ENCODE data around the gene GYPB.
"Not testable (repeated sequence)": the region's sequence is repeated elsewhere in the genome, so short reads cannot be mapped to it uniquely, and the experiment has no call there.

GYPB gene

DNA sequence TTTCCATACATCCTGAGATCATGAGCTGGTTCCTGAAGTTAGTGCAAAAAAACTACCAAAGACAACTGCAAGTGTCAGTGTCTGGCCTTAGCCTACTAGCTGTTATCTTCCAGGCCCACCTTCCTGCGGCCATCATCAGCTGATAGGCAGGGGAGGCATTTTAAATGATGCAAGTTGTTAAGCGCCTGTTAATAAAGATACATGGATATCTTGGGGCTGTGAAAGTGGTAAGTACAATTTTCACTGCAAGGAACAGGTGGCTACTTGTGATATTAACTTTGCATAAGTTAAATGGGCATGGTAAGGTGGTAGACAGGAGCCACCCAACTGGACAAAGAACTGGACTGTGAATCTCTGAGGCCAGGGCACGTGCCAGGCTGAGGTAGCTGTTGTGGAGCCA is at the start of gene GYPB:
Gene GYPB (minus strand): TSS at position 104 of the 400 bp plus-strand sequence. CDS start 93 bp downstream, at position 11.
- not testable (repeated sequence) for H3K27me3 ChIP-seq (ENCODE audit: insufficient read depth, low read length); H3K4me1 ChIP-seq (ENCODE audit: insufficient read depth, low read length); H3K36me3 ChIP-seq (ENCODE audit: insufficient read depth, low read length)

DNA sequence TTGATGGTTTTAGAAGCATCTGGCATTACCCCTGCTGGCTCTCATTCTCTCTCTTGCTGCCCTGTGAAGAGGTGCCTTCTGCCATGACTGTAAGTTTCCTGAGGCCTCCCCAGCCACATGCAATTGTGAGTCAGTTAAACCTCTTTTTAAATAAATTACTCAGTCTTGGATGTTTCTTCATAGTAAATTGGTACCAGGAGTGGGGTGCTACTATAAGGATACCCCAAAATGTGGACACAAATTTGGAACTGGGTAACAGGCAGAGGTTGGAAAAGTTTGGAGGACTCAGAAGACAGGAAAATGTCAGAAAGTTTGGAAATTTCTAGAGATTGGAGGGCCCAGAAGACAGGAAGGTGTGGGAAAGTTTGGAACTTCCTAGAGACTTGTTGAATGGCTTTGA is 42.4 kb upstream of the GYPB start:
- H3K9me3 ChIP-seq (ENCODE audit: low read length); H3K27me3 ChIP-seq (ENCODE audit: insufficient read depth, low read length); H3K4me3 ChIP-seq (ENCODE audit: low read length); H2AFZ ChIP-seq (ENCODE audit: low read depth, low read length); H3K4me1 ChIP-seq (ENCODE audit: insufficient read depth, low read length); H3K36me3 ChIP-seq (ENCODE audit: insufficient read depth, low read length): not testable (repeated sequence)

More for the DNA sequence above, at the start of gene GYPB:
- not testable (repeated sequence) for H3K9me3 ChIP-seq (ENCODE audit: low read length); H3K4me3 ChIP-seq (ENCODE audit: low read length); H2AFZ ChIP-seq (ENCODE audit: low read depth, low read length)

DNA sequence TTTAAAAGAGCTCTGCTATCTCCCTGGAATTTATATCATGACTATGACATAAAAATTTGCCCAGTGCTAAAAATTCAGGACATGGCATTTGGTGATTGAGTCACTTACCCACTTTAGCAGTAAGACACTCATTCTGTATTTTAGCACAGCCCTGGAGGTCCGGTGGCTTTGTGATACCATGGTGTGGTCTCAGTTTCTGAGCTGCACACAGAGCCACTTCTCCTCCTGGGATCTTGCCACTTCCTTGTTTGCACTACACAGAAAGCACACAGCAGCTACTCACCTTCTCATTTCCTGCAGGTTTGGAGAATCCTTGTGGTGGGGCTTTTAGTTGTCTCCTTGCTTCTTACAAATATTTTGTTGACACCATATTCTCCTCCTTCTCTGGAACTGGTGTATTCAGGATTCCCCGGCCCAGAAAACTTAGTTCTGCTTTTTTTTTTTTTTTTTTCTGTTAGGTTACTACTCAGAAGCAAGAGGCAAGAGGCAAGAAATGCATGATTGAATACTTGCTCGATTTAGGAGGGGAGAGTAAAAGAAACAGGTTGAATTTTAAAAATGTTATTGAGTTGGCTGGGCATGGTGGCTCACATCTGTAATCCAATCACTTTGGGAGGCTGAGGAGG is 41.2 kb upstream of the GYPB start:
- H3K27me3 ChIP-seq (ENCODE audit: insufficient read depth, low read length); H3K9me3 ChIP-seq (ENCODE audit: low read length); H3K4me1 ChIP-seq (ENCODE audit: insufficient read depth, low read length); H2AFZ ChIP-seq (ENCODE audit: low read depth, low read length); H3K4me3 ChIP-seq (ENCODE audit: low read length); H3K36me3 ChIP-seq (ENCODE audit: insufficient read depth, low read length): not testable (repeated sequence)

DNA sequence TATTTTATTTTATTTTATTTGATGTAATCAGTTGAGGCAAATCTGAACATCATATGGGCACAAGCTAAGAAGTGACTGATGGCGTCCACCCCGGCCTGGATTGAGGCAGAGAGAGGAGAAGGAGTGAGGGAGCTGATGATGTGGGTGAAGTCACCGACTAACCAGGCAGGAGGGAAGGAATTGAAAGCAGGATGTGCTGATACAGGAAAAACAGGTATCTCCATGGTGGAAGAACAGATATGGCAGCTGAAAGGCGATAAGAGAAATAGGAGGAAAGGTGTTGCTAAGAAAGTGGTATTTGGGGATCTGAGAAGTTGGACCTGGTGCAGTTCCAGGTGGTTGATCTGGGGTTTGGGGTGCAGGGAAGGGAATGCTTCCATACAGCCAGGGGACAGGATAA is 37.6 kb upstream of the GYPB start:
- no peaks in the 10 kb centered on the region for H3K27me3 ChIP-seq (ENCODE audit: insufficient read depth, low read length)
- no peak overlapping the region for H2AFZ ChIP-seq (ENCODE audit: low read depth, low read length)
- no peaks in the 10 kb centered on the region for H3K9me3 ChIP-seq (ENCODE audit: low read length)
- H3K4me3 ChIP-seq (ENCODE audit: low read length) = no peak overlapping the region
- no peaks in the 10 kb centered on the region for H3K4me1 ChIP-seq (ENCODE audit: insufficient read depth, low read length)
- H3K36me3 ChIP-seq (ENCODE audit: insufficient read depth, low read length) = no peaks in the 10 kb centered on the region

DNA sequence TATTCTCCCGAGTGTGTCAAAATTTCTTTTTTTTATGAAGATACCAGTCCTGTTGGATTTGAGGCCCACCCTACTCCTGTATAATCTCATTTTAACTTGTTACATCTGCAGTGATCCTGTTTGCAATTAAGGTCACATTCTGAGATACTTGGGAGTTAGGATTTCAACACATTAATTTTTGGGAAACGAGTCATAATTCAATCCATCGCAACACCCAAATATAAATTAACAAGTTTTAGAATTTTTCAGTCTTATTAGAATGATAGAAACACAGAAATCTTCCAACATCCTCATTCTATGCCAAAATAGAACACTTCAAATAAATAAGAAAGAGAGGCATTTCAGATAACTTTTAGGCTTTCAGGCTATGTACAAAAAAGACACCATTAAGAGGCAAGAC is 36.2 kb upstream of the GYPB start:
- not testable (repeated sequence) for H3K36me3 ChIP-seq (ENCODE audit: insufficient read depth, low read length); H3K9me3 ChIP-seq (ENCODE audit: low read length); H3K4me1 ChIP-seq (ENCODE audit: insufficient read depth, low read length); H3K4me3 ChIP-seq (ENCODE audit: low read length); H3K27me3 ChIP-seq (ENCODE audit: insufficient read depth, low read length); H2AFZ ChIP-seq (ENCODE audit: low read depth, low read length)

DNA sequence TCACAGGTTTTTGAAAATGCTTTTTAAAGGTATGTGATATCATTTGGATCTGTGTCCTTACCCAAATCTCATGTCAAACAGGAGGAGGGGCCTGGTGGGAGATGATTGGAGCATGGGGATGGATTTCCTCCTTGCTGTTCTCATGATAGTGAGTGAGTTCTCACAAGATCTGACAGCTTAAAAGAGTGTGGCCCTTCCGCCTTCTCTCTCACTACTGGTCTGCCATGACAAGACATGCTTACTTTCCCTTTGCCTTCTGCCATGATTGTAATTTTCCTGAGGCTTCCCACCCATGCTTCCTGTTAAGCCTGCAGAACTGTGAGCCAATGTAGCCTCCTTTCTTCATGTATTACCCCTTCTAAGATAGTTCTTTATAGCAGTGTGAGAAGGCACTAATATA is 32.3 kb upstream of the GYPB start:
- H3K9me3 ChIP-seq (ENCODE audit: low read length); H3K4me3 ChIP-seq (ENCODE audit: low read length); H3K36me3 ChIP-seq (ENCODE audit: insufficient read depth, low read length); H3K4me1 ChIP-seq (ENCODE audit: insufficient read depth, low read length); H3K27me3 ChIP-seq (ENCODE audit: insufficient read depth, low read length); H2AFZ ChIP-seq (ENCODE audit: low read depth, low read length): not testable (repeated sequence)

DNA sequence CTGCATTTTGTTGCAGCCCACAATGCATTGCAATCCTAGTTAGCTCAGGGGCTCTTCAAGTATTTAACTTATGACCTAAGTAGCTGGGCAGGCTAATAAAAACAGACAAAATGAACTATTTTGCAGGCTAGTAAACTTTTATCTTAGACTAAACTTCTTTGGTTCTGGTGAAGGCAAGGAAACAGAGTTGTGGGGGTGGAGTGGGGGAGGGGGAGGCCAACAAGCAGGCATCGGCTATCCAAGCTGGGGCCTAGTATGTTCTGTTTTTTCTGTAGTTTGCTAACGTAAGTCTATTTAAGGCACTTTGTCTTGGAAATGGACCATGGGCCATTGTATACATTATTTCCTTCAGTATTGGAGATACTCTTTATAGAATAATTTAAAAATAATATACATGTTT is 31.5 kb upstream of the GYPB start:
- H3K4me3 ChIP-seq (ENCODE audit: low read length); H3K36me3 ChIP-seq (ENCODE audit: insufficient read depth, low read length); H3K9me3 ChIP-seq (ENCODE audit: low read length); H2AFZ ChIP-seq (ENCODE audit: low read depth, low read length); H3K27me3 ChIP-seq (ENCODE audit: insufficient read depth, low read length); H3K4me1 ChIP-seq (ENCODE audit: insufficient read depth, low read length): not testable (repeated sequence)

DNA sequence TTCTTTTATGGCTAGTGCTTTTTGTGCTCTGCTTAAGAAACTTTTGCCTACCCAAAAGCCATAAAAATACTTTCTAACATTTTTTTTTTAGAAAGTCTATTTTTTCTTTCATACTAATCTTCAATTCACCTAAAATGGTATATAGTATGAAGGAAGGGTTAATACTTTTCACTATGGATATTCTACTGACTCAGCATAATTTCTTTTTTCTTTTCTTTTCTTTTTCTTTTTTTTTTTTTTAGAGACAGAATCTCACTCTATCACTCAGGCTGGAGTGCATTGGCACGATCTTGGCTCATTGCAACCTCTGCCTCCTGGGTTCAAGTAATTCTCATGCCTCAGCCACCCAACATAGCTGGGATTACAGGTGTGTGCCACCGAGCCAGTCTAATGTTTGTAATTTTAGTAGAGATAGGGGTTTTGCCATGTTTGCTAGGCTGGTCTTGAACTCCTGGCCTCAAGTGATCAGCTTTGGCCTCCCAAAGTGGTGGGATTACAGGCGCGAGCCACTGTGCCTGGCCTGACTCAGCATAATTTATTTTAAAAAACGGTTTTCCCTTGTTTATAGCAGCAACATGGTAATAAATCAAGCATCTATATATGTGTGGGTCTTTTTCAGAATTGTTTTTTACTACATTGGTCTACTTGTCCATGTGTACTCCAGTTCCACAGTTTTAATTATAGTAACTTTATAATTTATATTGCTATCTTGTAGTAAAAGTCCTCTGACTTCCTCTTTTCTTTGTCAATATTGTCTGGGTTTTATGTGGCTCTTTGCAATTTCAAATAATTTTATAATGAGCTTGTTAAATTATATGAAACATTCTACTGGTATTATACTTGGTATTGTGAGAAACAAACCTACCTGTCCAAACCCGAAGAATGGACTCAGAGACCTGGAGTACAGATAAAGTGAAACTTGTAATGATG is 30.6 kb upstream of the GYPB start:
- H3K36me3 ChIP-seq (ENCODE audit: insufficient read depth, low read length); H2AFZ ChIP-seq (ENCODE audit: low read depth, low read length); H3K4me3 ChIP-seq (ENCODE audit: low read length); H3K27me3 ChIP-seq (ENCODE audit: insufficient read depth, low read length); H3K9me3 ChIP-seq (ENCODE audit: low read length); H3K4me1 ChIP-seq (ENCODE audit: insufficient read depth, low read length): not testable (repeated sequence)

DNA sequence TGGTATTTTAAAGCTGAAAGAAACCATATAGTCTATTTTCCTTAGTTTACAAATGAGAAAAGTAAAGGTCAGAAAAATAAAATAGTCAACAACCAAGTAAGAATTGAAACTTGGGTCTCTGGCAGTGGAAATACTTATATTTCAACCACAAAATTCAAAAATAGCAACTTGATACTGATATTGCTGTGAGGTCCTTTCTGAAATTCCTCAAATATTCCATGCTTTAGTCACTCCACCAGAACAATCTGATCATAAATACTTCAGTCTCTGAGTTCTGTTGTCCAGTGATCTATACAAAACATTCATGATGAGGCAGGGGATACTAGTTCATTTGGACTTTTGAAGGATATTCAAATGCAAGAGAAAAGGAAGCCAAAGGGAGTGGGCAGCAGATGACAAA is 25.8 kb upstream of the GYPB start:
- not testable (repeated sequence) for H3K9me3 ChIP-seq (ENCODE audit: low read length); H3K4me1 ChIP-seq (ENCODE audit: insufficient read depth, low read length); H3K36me3 ChIP-seq (ENCODE audit: insufficient read depth, low read length); H3K4me3 ChIP-seq (ENCODE audit: low read length); H3K27me3 ChIP-seq (ENCODE audit: insufficient read depth, low read length); H2AFZ ChIP-seq (ENCODE audit: low read depth, low read length)

DNA sequence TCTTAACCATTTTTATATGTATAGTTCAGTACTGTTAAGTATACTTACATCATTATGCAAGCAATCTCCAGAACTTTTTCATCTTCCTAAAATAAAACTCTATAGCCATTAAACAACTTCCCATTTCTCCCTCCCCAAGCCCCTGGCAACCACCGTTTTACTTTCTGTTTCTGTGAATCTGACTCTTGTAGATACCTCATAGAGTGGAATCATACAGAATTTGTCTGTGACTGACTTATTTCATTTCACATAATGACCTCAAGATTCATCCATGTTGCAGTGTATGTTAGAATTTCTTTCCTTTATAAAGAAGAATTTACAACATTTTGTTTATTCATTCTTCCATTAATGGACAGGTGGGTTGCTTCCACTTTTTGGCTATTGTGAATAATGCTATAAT is 13.4 kb upstream of the GYPB start:
- not testable (repeated sequence) for H3K27me3 ChIP-seq (ENCODE audit: insufficient read depth, low read length); H3K4me3 ChIP-seq (ENCODE audit: low read length); H3K9me3 ChIP-seq (ENCODE audit: low read length); H2AFZ ChIP-seq (ENCODE audit: low read depth, low read length); H3K36me3 ChIP-seq (ENCODE audit: insufficient read depth, low read length); H3K4me1 ChIP-seq (ENCODE audit: insufficient read depth, low read length)

DNA sequence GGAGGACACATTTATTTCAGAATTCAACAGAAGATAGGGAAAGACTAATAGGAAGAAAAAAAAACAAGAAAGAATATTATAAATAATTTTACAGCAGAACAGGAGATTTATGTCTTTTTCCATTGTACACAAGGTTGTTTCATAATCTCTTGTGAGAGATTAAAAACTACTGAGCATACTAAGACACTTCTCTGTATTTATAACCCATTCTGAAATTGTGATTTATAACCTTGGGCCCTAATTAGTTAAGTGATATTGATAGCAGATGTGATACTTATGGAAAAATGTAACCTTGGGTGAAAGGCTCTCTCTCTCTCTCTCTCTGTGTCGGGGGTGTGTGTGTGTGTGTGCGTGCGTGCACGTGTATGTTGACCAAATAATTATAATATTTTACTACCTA is 12.7 kb upstream of the GYPB start:
- not testable (repeated sequence) for H3K4me3 ChIP-seq (ENCODE audit: low read length); H2AFZ ChIP-seq (ENCODE audit: low read depth, low read length); H3K9me3 ChIP-seq (ENCODE audit: low read length); H3K4me1 ChIP-seq (ENCODE audit: insufficient read depth, low read length); H3K27me3 ChIP-seq (ENCODE audit: insufficient read depth, low read length); H3K36me3 ChIP-seq (ENCODE audit: insufficient read depth, low read length)

DNA sequence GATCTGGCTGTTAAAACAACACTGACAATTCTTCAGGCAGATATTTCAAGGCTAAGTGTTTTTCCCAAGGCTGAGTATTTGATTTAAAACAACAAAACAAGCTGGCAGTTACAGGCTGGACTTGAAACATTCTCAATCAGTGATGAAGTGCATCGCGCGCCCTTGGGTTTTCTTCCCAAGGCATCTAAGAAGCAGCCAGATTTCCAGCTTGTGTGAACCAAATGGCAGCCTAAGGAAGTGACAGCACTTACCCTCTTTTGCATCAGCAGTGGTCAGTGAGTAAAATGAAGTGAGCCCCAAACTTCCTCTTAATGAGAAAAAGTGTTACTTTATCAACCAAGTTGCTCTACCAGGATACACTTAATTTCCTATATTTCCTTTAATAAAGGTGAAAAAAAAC is 12.2 kb upstream of the GYPB start:
- H3K4me3 ChIP-seq (ENCODE audit: low read length); H3K36me3 ChIP-seq (ENCODE audit: insufficient read depth, low read length): not testable (repeated sequence)

DNA sequence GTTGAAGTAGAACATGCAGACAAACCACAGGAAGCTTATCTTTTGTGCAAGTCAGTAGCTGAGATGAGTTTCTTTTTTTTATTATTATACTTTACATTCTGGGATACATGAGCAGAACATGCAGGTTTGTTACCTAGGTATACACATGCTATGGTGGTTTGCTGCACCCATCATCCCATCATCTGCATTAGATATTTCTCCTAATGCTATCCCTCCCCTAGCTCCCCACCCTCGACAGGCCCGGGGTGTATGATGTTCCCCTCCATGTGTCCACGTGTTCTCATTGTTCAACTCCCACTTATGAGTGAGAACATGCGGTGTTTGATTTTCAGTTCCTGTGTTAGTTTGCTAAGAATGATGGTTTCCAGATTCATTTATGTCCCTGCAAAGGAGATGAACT is 11.5 kb upstream of the GYPB start:
- H3K4me3 ChIP-seq (ENCODE audit: low read length); H3K4me1 ChIP-seq (ENCODE audit: insufficient read depth, low read length); H2AFZ ChIP-seq (ENCODE audit: low read depth, low read length); H3K36me3 ChIP-seq (ENCODE audit: insufficient read depth, low read length); H3K9me3 ChIP-seq (ENCODE audit: low read length); H3K27me3 ChIP-seq (ENCODE audit: insufficient read depth, low read length): not testable (repeated sequence)

More for the DNA sequence above, 12.2 kb upstream of the GYPB start:
- not testable (repeated sequence) for H3K4me1 ChIP-seq (ENCODE audit: insufficient read depth, low read length); H3K27me3 ChIP-seq (ENCODE audit: insufficient read depth, low read length); H2AFZ ChIP-seq (ENCODE audit: low read depth, low read length); H3K9me3 ChIP-seq (ENCODE audit: low read length)

DNA sequence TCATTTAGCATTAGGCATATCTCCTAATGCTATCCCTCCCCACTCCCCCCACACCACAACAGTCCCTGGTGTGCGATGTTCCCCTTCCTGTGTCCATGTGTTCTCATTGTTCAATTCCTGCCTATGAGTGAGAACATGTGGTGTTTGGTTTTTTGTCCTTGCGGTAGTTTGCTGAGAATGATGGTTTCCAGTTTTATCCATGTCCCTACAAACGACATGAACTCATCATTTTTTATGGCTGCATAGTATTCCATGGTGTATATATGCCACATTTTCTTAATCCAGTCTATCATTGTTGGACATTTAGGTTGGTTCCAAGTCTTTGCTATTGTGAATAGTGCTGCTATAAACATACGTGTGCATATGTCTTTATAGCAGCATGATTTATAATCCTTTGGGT is 7.5 kb upstream of the GYPB start:
- H3K4me1 ChIP-seq (ENCODE audit: insufficient read depth, low read length); H3K27me3 ChIP-seq (ENCODE audit: insufficient read depth, low read length); H3K36me3 ChIP-seq (ENCODE audit: insufficient read depth, low read length); H3K9me3 ChIP-seq (ENCODE audit: low read length); H2AFZ ChIP-seq (ENCODE audit: low read depth, low read length); H3K4me3 ChIP-seq (ENCODE audit: low read length): not testable (repeated sequence)

Measured in neuron (in vitro differentiated cells).